EL (cell line): ENCODE measurements around the gene PDPK1.
"Not testable (repeated sequence)": the region's sequence is repeated elsewhere in the genome, so short reads cannot be mapped to it uniquely, and the experiment has no call there.

Source experiments
- DNase-seq: peaks from one replicate; pipeline ENCODE4 v3.0.0-alpha.2; 2016

PDPK1 gene

DNA sequence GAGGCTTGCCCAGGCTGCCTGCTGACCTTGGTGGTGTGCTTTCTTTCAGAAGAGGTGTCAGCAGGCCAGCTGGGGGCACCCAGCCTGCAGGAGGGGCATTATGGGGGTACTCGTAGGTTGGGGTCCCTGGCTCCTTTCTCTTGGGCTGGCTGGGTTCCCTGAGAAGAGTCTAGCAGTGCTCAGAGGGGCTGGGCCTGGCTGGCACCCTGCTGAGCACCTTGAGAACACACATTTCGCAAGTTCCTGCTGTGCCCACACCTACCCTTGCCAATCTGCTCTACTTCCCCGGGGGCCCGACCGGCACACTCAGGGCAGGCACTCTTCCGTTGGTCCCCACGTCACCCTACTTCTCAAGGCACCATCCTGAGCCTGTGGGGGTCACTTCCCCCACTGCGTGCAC is 11.7 kb upstream of the PDPK1 start:
- no peak for DNase-seq

GRCh38 chr16:2527071-2527783 is 10.6 kb upstream of the PDPK1 start:
- DNase-seq: no peak

GRCh38 chr16:2527784-2528100 is 10.1 kb upstream of the PDPK1 start:
- DNase-seq: no peak

GRCh38 chr16:2528161-2529060 is 9.4 kb upstream of the PDPK1 start:
- DNase-seq: no peak

GRCh38 chr16:2529061-2529931 is 8.5 kb upstream of the PDPK1 start:
- DNase-seq: no peak

GRCh38 chr16:2529961-2530628 is 7.7 kb upstream of the PDPK1 start:
- DNase-seq: no peak

DNA sequence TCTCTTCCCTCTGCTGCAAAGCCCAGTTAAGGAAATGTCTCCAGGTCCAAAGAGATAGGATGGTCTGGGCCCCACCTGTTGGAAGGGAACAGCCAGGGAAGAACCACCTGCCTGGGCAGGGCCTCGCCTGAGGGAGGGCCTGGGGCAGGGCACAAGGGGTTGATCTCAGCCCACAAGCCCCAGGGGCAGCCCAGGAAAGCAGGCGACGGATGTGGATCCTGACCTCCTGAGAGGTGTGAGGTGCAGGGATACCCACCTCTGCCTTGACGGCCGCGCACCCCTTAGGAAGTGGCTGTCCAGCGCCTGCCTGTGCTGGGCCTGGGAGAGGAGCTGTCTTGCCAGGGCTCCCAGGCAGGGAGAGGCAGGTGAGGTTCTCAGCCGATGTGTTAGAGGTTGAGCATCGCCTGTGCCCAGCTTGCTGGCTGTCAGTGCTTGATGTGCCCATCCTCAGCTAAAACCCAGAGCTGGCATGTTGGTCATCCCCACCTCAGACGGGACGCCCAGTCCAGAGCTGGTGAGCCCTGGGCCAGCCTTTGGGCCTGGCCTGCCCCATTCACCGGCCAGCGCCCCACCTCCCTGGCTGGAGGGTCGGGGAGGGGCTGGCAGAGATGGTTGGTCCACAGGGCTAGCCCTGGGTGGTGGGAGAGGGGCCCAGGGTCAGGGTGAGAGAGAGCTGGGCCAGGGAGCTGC is 7.0 kb upstream of the PDPK1 start:
- DNase-seq: no peak

- DNase-seq: no peak
Measured at GRCh38 chr16:2531371-2531695, 6.5 kb upstream of the PDPK1 start, which contains the start of gene CEMP1. CEMP1 (minus strand) TSS chr16:2531408; CDS start chr16:2531073, 335 bp downstream.

GRCh38 chr16:2531696-2532493 is 5.9 kb upstream of the PDPK1 start:
- peak; percentile 97 for DNase-seq

DNA sequence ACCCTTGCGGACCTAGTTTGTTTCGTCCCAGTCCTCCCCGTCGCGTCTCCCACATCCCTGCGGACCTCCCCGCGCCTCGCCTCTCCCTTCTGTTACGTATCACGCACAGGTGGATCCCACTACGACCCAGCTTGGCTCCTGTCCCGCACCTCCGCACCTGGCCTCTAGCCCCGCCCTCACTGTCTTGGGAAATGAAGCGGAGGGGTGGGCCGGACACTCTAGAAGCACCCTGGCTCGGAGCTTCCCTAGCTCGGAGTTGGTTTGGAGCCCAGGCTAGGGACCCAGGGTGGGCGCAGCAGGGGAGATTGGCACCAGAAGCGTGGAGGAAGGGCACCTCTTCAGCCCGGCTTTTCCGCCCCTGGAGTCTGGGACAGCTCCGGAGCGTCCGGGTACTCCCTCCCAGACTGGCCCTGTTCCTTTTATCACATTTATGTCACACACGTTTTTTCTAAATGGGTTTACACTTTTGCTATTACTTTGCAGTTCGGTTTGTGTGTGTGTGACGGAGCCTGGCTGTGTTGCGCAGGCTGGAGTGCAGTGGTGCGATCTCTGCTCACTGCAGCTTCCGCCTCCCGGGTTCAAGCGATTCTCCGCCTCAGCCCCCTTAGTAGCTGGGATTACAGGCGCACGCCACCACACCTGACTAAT is 5.2 kb upstream of the PDPK1 start:
- DNase-seq: peak; percentile 45

DNA sequence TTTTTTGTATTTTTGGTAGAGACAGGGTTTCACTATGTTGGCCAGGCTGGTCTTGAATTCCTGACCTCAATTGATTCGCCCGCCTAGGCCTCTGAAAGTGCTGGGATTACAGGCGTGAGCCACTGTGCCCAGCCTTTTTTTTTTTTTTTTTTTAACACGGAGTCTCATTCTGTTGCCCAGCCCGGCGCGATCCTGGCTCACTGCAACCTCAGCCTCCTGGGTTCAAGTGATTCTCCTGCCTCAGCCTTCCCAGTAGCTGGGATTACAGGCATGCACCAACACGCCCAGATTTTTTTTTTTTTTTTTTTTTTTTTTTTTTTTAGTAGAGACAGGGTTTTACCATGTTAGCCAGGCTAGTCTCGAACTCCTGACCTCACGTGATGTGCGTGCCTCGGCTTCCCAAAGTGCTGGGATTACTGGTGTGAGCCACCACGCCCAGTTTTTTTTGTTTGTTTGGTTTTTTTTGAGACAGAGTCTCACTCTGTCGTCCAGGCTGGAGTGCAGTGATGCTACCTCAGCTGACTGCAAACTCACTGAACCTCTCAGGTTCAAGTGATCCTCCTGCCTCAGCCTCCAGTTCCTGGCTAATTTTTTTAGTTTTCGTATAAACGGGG is 4.6 kb upstream of the PDPK1 start:
- DNase-seq: not testable (repeated sequence)

DNA sequence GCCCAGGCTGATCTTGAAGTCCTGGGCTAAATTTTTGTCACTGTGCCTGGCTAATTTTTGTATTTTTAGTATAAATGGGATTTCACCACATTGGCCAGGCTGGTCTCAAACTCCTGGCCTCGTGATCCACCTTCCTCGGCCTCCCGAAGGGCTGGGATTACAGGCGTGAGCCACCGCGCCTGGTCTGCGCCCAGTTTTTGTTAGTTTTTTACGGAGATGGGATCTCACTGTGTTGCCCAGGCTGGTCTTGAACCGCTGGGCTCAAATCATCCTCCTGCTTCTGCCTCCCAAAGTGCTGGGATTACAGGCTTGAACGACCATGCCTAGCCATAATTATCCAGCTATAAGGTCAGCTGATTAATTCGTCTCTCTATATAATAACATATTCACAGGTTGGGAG is 3.9 kb upstream of the PDPK1 start:
- DNase-seq: no peak

GRCh38 chr16:2534335-2534734 is 3.5 kb upstream of the PDPK1 start:
- not testable (repeated sequence) for DNase-seq

DNA sequence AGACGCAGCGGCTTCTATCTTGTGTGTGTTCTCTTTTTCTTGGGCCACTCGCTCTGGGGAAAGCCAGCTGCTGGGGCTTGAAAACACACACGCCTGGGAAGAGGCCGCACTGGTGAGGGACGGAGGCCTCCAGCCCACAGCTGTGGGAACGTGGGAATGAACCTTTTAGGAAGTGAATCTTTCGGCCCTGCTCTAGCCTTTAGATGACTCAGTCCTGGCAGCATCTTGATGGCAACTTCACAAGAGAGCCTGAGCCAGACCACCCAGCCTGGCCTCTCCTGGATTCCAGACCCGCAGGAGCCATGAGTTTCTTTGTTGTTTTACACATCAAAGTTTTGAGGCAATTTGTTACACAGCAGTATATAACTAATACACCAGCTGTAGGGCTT is 2.2 kb upstream of the PDPK1 start:
- DNase-seq: peak; percentile 63

- DNase-seq: not testable (repeated sequence)
Measured at GRCh38 chr16:2539192-2539844, 1.5 kb downstream of the PDPK1 start.

- not testable (repeated sequence) for DNase-seq
Measured at GRCh38 chr16:2539845-2540458, 2.1 kb downstream of the PDPK1 start.

DNA sequence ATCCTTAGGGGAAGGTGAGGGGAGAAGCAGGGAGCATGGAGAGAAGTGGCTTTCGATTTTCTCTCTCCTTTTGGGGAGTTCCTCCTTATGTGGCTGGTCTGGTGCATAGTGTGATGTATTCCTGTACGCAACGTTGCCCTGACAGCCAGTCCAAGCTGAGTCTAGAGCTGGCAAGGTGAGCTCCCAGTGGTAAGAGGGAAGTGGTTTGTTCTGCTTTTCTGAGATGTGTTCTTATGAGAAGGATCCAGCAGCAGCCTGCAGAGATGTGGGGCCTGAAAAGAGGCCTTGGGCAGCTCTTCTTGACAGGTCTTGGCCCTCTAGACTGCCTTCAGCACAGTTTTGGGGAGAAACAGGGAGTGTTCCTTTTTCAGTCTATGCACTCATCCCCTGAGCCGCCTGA is 3.1 kb downstream of the PDPK1 start:
- not testable (repeated sequence) for DNase-seq

- DNase-seq: peak; percentile 4
Measured at GRCh38 chr16:2541409-2541808, 3.6 kb downstream of the PDPK1 start.

- DNase-seq: not testable (repeated sequence)
Measured at GRCh38 chr16:2543771-2544170, 6.0 kb downstream of the PDPK1 start.
